T-cell (primary cell): ENCODE measurements around the gene CHST9. TPM values are rescaled to one million over a fixed set of nuclear protein-coding genes. Genes with fewer than 3 reads are reported as not detected.

Experiments used
- ATAC-seq, 4 experiments: fragments of 200-7000 bp in 3 of 4; fragments of 150-1000 bp in 1 of 4; cut with Tn5 transposase; replicated peaks in 1 of 4; 1 replicate in 3 of 4; 2 replicates in 1 of 4; pipeline ENCODE4 v1.10.0; 2021; ENCODE audit warnings: moderate library complexity in 3 of 4, mild to moderate bottlenecking in 2 of 4, moderate number of reproducible peaks in 1 of 4
- CTCF ChIA-PET, 2 donors: fragments of 300-600 bp; sonication (Branson Sonifier 250); formaldehyde crosslinking; loops; one replicate each; lab custom pipeline; 2022; ENCODE audit warnings: antibody characterized with exemption in 2 of 2; lab: Charles Lee
- POLR2A ChIA-PET, 2 donors: fragments of 300-600 bp; sonication (Branson Sonifier 250); formaldehyde crosslinking; loops; one replicate each; lab custom pipeline; 2022; ENCODE audit warnings: antibody characterized with exemption in 2 of 2; lab: Charles Lee
- DNase-seq, 35 experiments: peaks; one replicate each; pipeline versions ENCODE4 v3.0.0 to v3.0.0-alpha.2; 2013 to 2023
- H3K27ac ChIP-seq: one replicate; pipeline ENCODE4 v1.5.1; 2013; ENCODE audit warnings: low read length
- H3K27me3 ChIP-seq, 2 experiments: replicated peaks in 1 of 2; 1 replicate in 1 of 2; 2 replicates in 1 of 2; pipeline versions ENCODE4 v1.6.1 to v1.7.0; 2013; ENCODE audit warnings: low read length in 1 of 2, mixed read lengths in 1 of 2; ENCODE audit not compliant: control insufficient read depth in 2 of 2, insufficient read depth in 2 of 2; ENCODE audit errors: extremely low read depth in 1 of 2
- H3K36me3 ChIP-seq, 2 donors: 1 replicate in 1 of 2; 2 replicates in 1 of 2; pipeline versions ENCODE4 v1.6.1 to v1.7.0; 2013; ENCODE audit warnings: low read length in 1 of 2; ENCODE audit not compliant: control insufficient read depth in 2 of 2, insufficient read depth in 1 of 2; ENCODE audit errors: extremely low read depth in 1 of 2
- H3K4me1 ChIP-seq, 2 experiments: 1 replicate in 1 of 2; 2 replicates in 1 of 2; pipeline versions ENCODE4 v1.6.1 to v1.7.0; 2013; ENCODE audit warnings: low read length in 2 of 2, mixed read lengths in 1 of 2; ENCODE audit not compliant: insufficient read depth in 2 of 2, control insufficient read depth in 1 of 2; ENCODE audit errors: extremely low read depth in 1 of 2
- H3K4me3 ChIP-seq, 2 donors: 1 replicate in 1 of 2; 2 replicates in 1 of 2; pipeline versions ENCODE4 v1.5.1 to v1.7.0; 2013; ENCODE audit warnings: mild to moderate bottlenecking in 2 of 2, low read length in 1 of 2, moderate library complexity in 1 of 2; ENCODE audit not compliant: control insufficient read depth in 1 of 2; ENCODE audit errors: extremely low read depth in 1 of 2
- H3K9me3 ChIP-seq: 2 replicates; pipeline ENCODE4 v1.7.0; 2013
- H3K27ac Mint-ChIP-seq, 2 donors: one replicate each; pipeline ENCODE4 v1.8.0; 2020 to 2021; ENCODE audit warnings: mild to moderate bottlenecking in 2 of 2, mixed read lengths in 2 of 2
- H3K27me3 Mint-ChIP-seq, 2 donors: one replicate each; pipeline ENCODE4 v1.8.0; 2021 to 2022; ENCODE audit warnings: mixed read lengths in 2 of 2
- H3K36me3 Mint-ChIP-seq: one replicate; pipeline ENCODE4 v1.8.0; 2021; ENCODE audit warnings: mixed read lengths
- H3K4me1 Mint-ChIP-seq, 3 donors: one replicate each; pipeline ENCODE4 v1.8.0; 2020 to 2022; ENCODE audit warnings: mixed read lengths in 3 of 3, mild to moderate bottlenecking in 1 of 3
- H3K4me3 Mint-ChIP-seq, 3 donors: one replicate each; pipeline ENCODE4 v1.8.0; 2020 to 2022; ENCODE audit warnings: mild to moderate bottlenecking in 3 of 3, mixed read lengths in 3 of 3, moderate library complexity in 3 of 3
- H3K9me3 Mint-ChIP-seq, 3 donors: one replicate each; pipeline ENCODE4 v1.8.0; 2020 to 2022; ENCODE audit warnings: mixed read lengths in 3 of 3
- whole genome bisulfite sequencing: methylation state at CpG from one replicate; pipeline ENCODE4 v1.1.5; 2013; ENCODE audit warnings: missing lambda C conversion rate; ENCODE audit not compliant: insufficient coverage; 5-methylcytosine and 5-hydroxymethylcytosine counted together
- total RNA-seq, 35 experiments: library from RNA in 6 of 35; stranded (reverse) in 6 of 35; fragments of 120-200 nt in 1 of 35; gene quantifications; one replicate each; pipeline versions ENCODE4 v1.2.1 to v1.2.4 and lab custom pipeline; 2013 to 2026

The CHST9 gene
- total RNA-seq, 5 donors from 2014 or later (not counting 1 experiment from before 2014, with no cell fraction given): not detected

DNA sequence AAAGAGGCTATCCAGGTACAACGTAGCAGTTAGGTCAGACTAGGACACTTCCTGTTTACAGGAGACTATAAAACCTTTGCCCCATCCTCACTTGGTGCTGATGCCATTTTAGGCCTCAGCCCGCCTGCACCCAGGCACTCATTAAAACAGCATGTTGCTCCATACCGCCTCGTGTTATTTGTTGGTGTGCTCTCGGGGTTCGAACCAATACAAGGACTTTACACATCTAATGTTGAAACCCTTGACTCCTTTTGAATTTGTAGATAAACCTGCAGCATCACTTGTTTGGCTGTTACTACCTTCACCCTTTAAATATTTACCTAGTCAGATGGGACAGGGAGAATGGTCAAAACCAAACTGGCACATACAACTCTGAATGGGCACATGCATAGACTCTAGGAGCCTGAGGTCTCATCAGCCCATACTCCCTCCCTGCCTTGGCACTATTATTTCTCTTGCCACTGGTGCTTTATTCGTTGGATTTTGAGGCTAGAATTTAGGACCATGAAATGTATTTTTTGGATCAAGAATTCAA, 40.9 kb upstream of the CHST9 start:
- Histone ChIP-seq H3K36me3 (no peaks in the 10 kb centered on the region), H3K4me1 (no peaks in the 10 kb centered on the region), H3K27me3 (no peaks in the 10 kb centered on the region), H3K9me3 (no peaks in the 10 kb centered on the region), H3K4me3 (no peak overlapping the region), H3K27ac (no peak overlapping the region)
- H3K27me3 Mint-ChIP-seq: no peaks in the 10 kb centered on the region
- H3K9me3 Mint-ChIP-seq: peaks cover 12 to 38% (median 22%) of the 10 kb centered on the region in 3 donors
- DNase-seq: no peak
- WGBS: 89% methylated on average over 5 of the region's 7 CpGs
- no peak overlapping the region for H3K4me3 Mint-ChIP-seq
- CTCF ChIA-PET: no interaction called here
- H3K36me3 Mint-ChIP-seq: no peaks in the 10 kb centered on the region
- POLR2A ChIA-PET: no interaction called here
- no peak for ATAC-seq
- H3K4me1 Mint-ChIP-seq: no peaks in the 10 kb centered on the region
- no peak overlapping the region for H3K27ac Mint-ChIP-seq

- Histone ChIP-seq H3K4me3 (no peak overlapping the region), H3K9me3 (no peaks in the 10 kb centered on the region), H3K4me1 (no peaks in the 10 kb centered on the region), H3K27me3 (no peaks in the 10 kb centered on the region), H3K36me3 (no peaks in the 10 kb centered on the region), H3K27ac (no peak overlapping the region)
- no peak for ATAC-seq
- no peaks in the 10 kb centered on the region for H3K27me3 Mint-ChIP-seq
- no peaks in the 10 kb centered on the region for H3K4me1 Mint-ChIP-seq
- CTCF ChIA-PET: no interaction called here
- POLR2A ChIA-PET: interaction anchor here in 1 of 2 donors (0.6 kb wide), 1 partner anchor 11 kb away, joined by 3 read pairs; no protein-coding TSS in a partner anchor
- H3K9me3 Mint-ChIP-seq: peaks cover 18 to 39% (median 28%) of the 10 kb centered on the region in 3 donors
- no peak for DNase-seq
- WGBS: 58% methylated on average over 3 of the region's 4 CpGs
- no peaks in the 10 kb centered on the region for H3K36me3 Mint-ChIP-seq
- H3K27ac Mint-ChIP-seq: no peak overlapping the region
- no peak overlapping the region for H3K4me3 Mint-ChIP-seq
Observed at GRCh38 chr18:27223526-27224291, 38.6 kb upstream of the CHST9 start.

GRCh38 chr18:27214831-27215230, 29.7 kb upstream of the CHST9 start:
- POLR2A ChIA-PET: no interaction called here
- ATAC-seq: no peak
- H3K27me3 ChIP-seq: no peaks in the 10 kb centered on the region
- peaks cover 16 to 23% (median 23%) of the 10 kb centered on the region in 3 donors for H3K9me3 Mint-ChIP-seq
- H3K4me3 ChIP-seq: no peak overlapping the region
- H3K4me1 Mint-ChIP-seq: no peaks in the 10 kb centered on the region
- no peaks in the 10 kb centered on the region for H3K9me3 ChIP-seq
- no peaks in the 10 kb centered on the region for H3K4me1 ChIP-seq
- DNase-seq: no peak
- H3K4me3 Mint-ChIP-seq: no peak overlapping the region
- no peaks in the 10 kb centered on the region for H3K27me3 Mint-ChIP-seq
- no CpG with 5 or more reads among the region's 1 CpG for WGBS
- H3K27ac ChIP-seq: no peak overlapping the region
- H3K36me3 Mint-ChIP-seq: no peaks in the 10 kb centered on the region
- H3K27ac Mint-ChIP-seq: no peak overlapping the region
- CTCF ChIA-PET: no interaction called here
- no peaks in the 10 kb centered on the region for H3K36me3 ChIP-seq

DNA sequence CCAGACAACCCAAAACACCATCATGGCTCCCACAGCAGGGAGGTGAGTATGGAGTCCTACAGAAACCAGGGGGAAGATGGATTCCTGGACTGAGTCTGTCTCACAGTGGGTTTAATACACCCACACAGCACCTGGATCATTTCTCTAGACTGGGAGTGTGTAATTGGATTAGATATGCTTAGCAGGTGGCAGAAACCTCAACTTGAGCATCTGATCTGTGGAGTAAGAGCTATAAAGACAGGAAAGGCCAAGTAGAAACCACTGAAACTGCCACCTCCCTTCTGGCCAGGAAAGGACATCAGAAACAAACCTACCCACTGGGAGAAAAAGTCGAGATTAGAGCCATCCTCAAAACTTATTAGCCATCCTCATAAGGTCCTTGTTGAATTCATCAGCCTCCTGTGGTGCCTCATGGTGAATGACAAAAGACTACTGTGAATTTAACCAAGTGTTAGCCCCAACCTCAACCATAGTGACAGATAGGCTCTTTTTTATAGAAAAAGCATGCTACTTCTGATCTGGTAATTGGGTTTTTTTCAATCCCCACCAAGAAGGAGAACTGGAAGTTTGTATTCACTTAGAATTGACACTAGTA, 28.1 kb upstream of the CHST9 start:
- Histone ChIP-seq H3K4me1 (no peaks in the 10 kb centered on the region), H3K36me3 (no peaks in the 10 kb centered on the region), H3K4me3 (no peak overlapping the region), H3K27me3 (no peaks in the 10 kb centered on the region), H3K27ac (no peak overlapping the region), H3K9me3 (no peaks in the 10 kb centered on the region)
- H3K27me3 Mint-ChIP-seq: no peaks in the 10 kb centered on the region
- no peak for DNase-seq
- H3K27ac Mint-ChIP-seq: no peak overlapping the region
- H3K4me1 Mint-ChIP-seq: no peaks in the 10 kb centered on the region
- H3K9me3 Mint-ChIP-seq: peaks cover 13 to 22% (median 19%) of the 10 kb centered on the region in 3 donors
- no peaks in the 10 kb centered on the region for H3K36me3 Mint-ChIP-seq
- no peak overlapping the region for H3K4me3 Mint-ChIP-seq
- WGBS: no CpG with 5 or more reads among the region's 1 CpG
- ATAC-seq: no peak
- ChIA-PET CTCF (no interaction called here), POLR2A (no interaction called here)

- no peaks in the 10 kb centered on the region for H3K4me1 Mint-ChIP-seq
- no peak overlapping the region for H3K27ac ChIP-seq
- H3K4me3 ChIP-seq: no peak overlapping the region
- WGBS: no CpG with 5 or more reads among the region's 1 CpG
- no peaks in the 10 kb centered on the region for H3K36me3 ChIP-seq
- H3K9me3 ChIP-seq: no peaks in the 10 kb centered on the region
- H3K27ac Mint-ChIP-seq: no peak overlapping the region
- no peaks in the 10 kb centered on the region for H3K36me3 Mint-ChIP-seq
- POLR2A ChIA-PET: no interaction called here
- CTCF ChIA-PET: no interaction called here
- ATAC-seq (no peak), DNase-seq (no peak)
- no peaks in the 10 kb centered on the region for H3K27me3 Mint-ChIP-seq
- H3K9me3 Mint-ChIP-seq: peaks cover 13 to 18% (median 17%) of the 10 kb centered on the region in 3 donors
- H3K4me3 Mint-ChIP-seq: no peak overlapping the region
- H3K27me3 ChIP-seq: no peaks in the 10 kb centered on the region
- H3K4me1 ChIP-seq: no peaks in the 10 kb centered on the region
Observed at GRCh38 chr18:27211569-27211968, 26.5 kb upstream of the CHST9 start.

DNA sequence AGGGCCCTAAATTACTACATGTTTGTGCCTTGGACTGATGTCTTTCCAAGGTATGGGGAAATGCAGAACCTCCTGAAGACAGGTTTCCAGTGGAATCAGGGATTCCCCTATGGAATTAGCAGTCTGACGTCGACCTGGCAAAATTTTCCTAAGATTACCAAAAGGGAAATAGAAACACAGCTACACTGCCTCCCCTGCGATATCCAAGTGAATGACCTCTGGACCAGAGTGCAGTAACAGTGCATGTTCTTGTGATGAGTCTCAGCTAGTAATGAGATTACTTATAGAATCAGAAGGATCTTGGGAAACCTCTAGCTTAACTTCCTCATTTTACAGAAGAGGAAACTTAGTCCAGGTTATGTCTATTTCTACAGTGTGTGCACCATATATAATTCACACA, 21.3 kb upstream of the CHST9 start:
- Histone ChIP-seq H3K9me3 (no peaks in the 10 kb centered on the region), H3K4me3 (no peak overlapping the region), H3K27me3 (no peaks in the 10 kb centered on the region), H3K36me3 (no peaks in the 10 kb centered on the region), H3K4me1 (no peaks in the 10 kb centered on the region), H3K27ac (no peak overlapping the region)
- ChIA-PET POLR2A (no interaction called here), CTCF (interaction anchor here in 1 of 2 donors (0.6 kb wide), 1 partner anchor 10 kb away, joined by 6 read pairs; no protein-coding TSS in a partner anchor)
- Mint-ChIP-seq H3K27me3 (no peaks in the 10 kb centered on the region), H3K4me3 (no peak overlapping the region), H3K36me3 (no peaks in the 10 kb centered on the region), H3K4me1 (no peaks in the 10 kb centered on the region), H3K9me3 (peaks cover 4 to 11% (median 8%) of the 10 kb centered on the region in 3 donors), H3K27ac (no peak overlapping the region)
- DNase-seq (no peak), ATAC-seq (no peak)
- WGBS: no CpG with 5 or more reads among the region's 3 CpGs
